ENCODE measurements around the gene VPS18.

The VPS18 gene

GRCh38 chr15:40918146-40918798 lies 24.0 kb downstream of the VPS18 start:
- DNase-seq (ENCODE audit: low read depth in 2 of 2, low spot score in 1 of 2), result no peak

- no peak for DNase-seq (ENCODE audit: low read depth in 2 of 2, low spot score in 1 of 2)
Measured at GRCh38 chr15:40918799-40919392, 24.6 kb downstream of the VPS18 start.

DNA sequence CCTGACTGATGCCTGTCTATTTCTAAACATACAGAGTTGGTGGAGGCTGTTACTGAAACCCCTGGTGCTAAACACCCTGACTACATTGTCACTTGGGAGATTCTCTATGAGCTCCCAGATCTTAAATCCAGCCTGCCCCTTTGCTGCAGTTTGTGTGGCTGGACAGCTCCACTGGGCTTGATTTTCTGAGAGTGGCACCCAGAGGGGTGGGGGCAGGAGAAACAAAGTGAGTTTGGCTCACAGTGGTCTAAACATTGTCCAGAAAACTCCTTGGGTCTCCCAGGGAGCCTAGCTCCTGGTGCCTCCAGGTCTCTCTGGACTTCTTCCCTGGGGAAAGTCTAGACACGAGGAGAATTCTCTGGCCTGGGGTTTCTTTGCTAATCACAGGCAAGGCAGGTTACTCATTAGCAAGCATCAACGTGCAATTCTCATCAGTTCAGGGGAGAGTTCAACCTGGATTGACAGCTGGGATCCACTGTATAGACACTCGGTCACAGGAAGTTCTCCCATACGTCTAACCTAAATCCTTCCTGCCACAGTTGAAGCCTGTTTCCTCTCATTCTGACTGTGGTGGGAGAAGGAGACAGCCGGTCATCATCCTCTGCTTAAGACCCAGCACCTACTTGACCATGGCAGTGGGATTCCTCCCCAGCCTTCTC lies 27.8 kb downstream of the VPS18 start:
- DNase-seq (ENCODE audit: low read depth in 2 of 2, low spot score in 1 of 2), result no peak

- DNase-seq (ENCODE audit: low read depth in 2 of 2, low spot score in 1 of 2), result no peak
Measured at GRCh38 chr15:40922608-40923005, 28.4 kb downstream of the VPS18 start.

DNA sequence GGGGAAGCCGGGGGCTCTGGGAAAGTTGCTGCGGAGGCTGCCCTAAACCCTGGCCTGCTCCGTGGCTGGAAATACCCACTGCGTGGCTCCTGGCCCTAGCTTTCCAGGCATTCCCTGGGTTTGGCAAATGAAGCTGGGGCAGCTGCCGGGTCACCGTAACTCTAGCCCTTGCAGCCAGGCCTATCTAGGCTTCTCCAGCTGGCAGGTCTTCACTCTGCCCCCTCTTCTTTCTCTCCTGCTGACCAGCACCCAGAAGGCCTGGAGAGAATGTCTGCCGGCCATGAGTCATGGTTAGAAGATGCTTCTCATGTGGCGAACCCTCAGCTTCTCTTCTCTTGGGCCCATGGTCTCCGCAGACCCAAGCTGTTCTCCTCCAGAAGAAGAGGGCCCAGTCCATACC lies 29.3 kb downstream of the VPS18 start:
- DNase-seq (ENCODE audit: low read depth in 2 of 2, low spot score in 1 of 2), result no peak

GRCh38 chr15:40925495-40925862 lies 31.2 kb downstream of the VPS18 start:
- no peak for DNase-seq (ENCODE audit: low read depth in 2 of 2, low spot score in 1 of 2)

GRCh38 chr15:40925863-40926658 lies 31.8 kb downstream of the VPS18 start:
- DNase-seq (ENCODE audit: low read depth in 2 of 2, low spot score in 1 of 2), result no peak

- DNase-seq (ENCODE audit: low read depth in 2 of 2, low spot score in 1 of 2), result no peak
Measured at GRCh38 chr15:40926659-40927494, 32.6 kb downstream of the VPS18 start.

- no peak for DNase-seq (ENCODE audit: low read depth in 2 of 2, low spot score in 1 of 2)
Measured at GRCh38 chr15:40927495-40927872, 33.2 kb downstream of the VPS18 start.

DNA sequence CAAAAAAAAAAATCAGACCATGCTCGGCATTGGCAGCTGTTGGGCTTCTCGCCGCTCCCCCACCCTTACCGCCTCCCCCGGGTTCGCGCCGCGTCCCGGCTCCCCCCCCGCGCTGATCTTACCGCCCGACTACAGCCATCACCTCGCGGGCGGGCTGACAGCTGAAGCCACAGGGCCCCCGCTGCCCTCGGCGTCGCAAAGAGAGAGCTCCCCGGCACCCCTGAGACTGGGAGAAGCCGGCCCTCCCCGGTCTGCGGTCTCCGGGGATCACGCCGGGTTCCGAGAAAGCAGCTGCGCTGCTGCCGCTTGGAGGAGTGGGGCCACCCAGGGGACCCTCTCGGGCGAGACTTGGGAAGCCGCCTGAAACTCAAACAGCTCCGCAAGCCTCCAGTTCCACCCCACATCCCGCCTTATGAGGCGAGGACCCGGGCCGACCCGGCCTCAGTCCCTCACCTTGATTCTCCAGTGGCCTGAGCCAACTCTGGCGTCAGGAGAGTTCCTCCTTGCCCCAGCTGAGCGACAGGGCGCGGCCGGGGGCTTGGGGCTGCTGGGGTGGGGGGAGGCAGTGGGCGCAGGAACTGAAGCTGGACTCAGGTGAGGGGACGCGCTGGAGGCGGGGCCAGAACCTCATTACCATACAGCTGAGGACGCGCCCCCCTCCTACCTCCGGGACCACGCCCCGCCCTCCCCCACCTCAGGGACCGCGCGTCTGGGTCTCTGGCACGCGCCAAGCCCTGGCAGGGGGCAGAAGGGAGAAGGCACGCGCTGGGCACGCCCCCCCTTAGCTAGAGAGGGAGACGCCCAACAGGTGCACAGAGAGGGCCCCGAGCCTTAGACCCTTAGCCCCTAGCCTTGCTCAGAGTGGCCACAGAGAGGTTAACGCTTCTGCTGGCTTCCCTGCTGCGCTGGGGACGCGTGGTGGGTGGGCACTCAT lies 33.9 kb downstream of the VPS18 start:
- DNase-seq (ENCODE audit: low read depth in 2 of 2, low spot score in 1 of 2), result no peak

DNA sequence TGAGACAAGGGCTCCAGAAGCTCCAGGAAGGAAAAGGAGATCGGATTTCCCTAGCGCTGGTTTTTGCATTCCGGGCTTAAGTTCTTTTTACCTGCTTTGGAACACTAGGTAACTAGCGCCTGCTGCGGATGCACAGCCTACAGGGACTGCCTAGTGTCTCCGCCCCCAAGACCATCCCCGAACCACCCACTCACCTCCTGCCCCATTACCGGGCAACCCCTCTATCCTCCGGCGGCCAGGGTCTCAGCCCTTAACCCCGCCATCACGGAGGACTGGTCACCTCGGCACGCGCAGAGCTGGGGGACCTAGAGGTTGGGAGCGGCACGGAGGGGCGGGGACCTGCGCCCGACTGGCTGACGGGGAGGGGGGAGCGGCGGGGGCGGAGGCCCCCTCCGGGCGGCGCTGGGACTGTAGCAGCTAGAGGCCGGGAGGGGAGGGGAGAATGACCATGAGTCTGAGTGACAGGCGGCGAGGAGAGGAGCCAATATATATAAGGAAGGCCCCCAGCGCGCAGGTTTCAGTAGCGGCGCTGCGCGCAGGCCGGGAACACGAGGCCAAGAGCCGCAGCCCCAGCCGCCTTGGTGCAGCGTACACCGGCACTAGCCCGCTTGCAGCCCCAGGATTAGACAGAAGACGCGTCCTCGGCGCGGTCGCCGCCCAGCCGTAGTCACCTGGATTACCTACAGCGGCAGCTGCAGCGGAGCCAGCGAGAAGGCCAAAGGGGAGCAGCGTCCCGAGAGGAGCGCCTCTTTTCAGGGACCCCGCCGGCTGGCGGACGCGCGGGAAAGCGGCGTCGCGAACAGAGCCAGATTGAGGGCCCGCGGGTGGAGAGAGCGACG lies 34.8 kb downstream of the VPS18 start, which contains the start of gene DLL4:
DLL4 (plus strand) TSS at position 520 of the 839 bp plus-strand sequence. CDS start 329 bp downstream, outside the sequence.
- DNase-seq (ENCODE audit: low read depth in 2 of 2, low spot score in 1 of 2), result no peak

DNA sequence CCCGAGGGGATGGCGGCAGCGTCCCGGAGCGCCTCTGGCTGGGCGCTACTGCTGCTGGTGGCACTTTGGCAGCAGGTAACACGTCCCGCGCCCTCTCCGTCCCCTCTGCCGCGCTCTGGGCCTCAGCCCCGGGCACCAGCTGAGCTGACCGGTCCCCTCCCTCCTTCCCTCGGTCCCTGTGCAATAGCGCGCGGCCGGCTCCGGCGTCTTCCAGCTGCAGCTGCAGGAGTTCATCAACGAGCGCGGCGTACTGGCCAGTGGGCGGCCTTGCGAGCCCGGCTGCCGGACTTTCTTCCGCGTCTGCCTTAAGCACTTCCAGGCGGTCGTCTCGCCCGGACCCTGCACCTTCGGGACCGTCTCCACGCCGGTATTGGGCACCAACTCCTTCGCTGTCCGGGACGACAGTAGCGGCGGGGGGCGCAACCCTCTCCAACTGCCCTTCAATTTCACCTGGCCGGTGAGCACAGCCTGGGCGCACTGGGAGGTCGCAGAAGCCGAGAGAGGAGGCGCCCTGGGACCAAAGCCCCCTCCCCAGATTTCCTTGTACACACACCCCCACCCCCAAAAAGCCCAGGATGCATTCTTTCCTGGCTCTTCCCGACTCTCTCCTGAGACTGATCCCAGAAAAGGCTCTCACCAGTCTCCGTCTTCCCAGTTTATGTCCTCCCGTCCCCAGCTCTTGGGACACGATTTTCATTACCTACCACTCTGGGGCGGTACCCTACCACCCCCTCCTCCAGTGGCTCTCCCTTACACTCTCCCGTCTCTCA lies 35.6 kb downstream of the VPS18 start:
- no peak for DNase-seq (ENCODE audit: low read depth in 2 of 2, low spot score in 1 of 2)

DNA sequence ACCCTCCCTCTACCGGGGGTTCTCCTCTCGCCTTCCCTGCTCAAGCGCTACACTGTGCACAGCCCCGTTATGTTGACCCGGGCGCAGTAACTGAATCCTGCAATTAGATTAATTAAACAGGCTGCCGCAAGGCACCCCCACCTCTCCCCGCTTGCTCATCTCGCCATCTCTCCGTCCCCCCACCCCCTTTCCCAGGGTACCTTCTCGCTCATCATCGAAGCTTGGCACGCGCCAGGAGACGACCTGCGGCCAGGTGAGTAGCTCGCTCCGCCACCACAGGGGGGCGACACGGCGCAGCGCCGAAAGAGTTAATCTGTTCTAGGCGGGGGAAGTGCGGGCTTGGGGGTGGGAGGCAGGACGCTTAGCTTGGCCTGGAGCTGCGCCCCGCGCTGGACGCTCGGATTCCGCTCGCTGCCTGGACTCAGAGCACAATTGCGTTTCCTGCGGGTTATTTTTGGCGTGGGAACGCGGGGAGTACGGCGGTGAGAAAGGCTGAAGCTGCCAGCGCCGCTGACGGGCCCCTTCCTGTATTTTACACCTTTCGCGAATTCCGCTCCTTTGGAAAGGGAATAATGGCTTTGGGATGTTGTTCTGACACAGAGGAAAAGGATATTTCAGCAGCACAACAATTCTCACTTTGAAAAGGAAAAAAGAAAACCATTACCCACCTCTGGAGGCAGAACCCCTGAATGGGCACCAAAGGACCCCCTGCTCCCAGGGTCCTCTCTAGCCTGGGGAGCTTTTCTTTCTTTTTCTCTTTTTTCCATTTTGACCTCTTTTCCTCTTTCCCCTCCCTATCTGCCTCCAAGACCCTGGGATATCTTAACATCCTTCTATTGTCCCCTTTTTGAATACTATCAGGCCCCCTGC lies 36.4 kb downstream of the VPS18 start:
- DNase-seq (ENCODE audit: low read depth in 2 of 2, low spot score in 1 of 2), result no peak

DNA sequence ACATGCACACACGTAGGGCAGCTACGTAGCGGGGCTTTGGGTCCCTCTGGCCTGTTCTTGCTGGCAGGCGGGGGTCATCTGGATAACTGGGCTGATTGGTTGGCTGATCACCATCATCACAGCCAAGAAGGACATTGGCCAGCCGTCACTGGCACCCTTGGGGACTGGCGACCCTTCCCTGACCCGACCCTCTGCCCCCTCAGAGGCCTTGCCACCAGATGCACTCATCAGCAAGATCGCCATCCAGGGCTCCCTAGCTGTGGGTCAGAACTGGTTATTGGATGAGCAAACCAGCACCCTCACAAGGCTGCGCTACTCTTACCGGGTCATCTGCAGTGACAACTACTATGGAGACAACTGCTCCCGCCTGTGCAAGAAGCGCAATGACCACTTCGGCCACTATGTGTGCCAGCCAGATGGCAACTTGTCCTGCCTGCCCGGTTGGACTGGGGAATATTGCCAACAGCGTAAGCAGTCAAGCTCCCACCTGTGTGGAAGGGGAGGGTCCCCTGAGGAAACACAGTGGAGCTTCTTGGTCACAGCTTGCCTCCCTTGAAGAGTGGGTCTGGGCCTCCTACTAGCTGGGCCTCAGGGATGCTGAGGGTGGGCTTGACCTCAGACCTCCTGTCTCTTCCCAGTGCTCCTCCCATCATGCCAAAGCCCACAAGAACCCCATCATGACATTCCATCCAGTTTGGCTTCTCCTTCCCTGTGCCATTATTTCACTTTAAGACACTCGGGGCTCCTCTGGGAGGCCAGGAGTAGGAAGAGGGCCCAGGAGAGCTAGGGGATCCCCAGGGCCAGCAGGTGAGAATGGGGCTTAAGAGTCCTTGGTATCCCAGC lies 37.3 kb downstream of the VPS18 start:
- DNase-seq (ENCODE audit: low read depth in 2 of 2, low spot score in 1 of 2), result no peak

GRCh38 chr15:40932156-40932555 lies 37.9 kb downstream of the VPS18 start:
- DNase-seq (ENCODE audit: low read depth in 2 of 2, low spot score in 1 of 2), result no peak
